ENCODE measurements around the gene FIGNL2.

FIGNL2 gene

DNA sequence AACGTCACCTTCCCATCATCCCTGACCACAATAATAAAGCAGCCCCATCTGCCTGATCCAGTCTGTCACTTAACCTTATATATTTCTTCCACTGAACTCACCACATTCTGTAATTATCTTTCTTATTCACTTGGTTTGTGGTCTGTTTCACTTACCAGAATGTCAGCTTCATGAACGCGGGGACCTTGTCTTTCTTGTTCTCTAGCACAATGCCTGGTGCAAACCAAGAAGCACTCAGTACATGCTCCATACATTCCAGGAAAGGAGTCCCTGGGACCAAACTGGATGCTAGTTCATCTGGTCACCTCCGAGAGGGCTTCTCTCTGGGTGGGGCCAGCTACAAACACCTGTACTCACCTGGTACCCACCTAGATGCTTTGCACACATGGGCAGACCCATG is 22.0 kb upstream of the FIGNL2 start:
- peak overlapping the region in 1 of 2 donors; percentile 39 for H3K27ac Mint-ChIP-seq
- peaks cover 0 to 13% of the 10 kb centered on the region in 2 donors for H3K4me1 Mint-ChIP-seq (ENCODE audit: low read depth in 2 of 2)
- no peaks in the 10 kb centered on the region for H3K36me3 Mint-ChIP-seq (ENCODE audit: insufficient read depth)
- no peak for ATAC-seq (replicated peaks)
- peak overlapping the region in 1 of 2 donors; percentile 3 for H3K4me3 Mint-ChIP-seq
- H3K27me3 Mint-ChIP-seq, result peaks cover 53 to 73% of the 10 kb centered on the region in 2 donors
- DNase-seq, result no peak
- no peaks in the 10 kb centered on the region for H3K9me3 Mint-ChIP-seq

DNA sequence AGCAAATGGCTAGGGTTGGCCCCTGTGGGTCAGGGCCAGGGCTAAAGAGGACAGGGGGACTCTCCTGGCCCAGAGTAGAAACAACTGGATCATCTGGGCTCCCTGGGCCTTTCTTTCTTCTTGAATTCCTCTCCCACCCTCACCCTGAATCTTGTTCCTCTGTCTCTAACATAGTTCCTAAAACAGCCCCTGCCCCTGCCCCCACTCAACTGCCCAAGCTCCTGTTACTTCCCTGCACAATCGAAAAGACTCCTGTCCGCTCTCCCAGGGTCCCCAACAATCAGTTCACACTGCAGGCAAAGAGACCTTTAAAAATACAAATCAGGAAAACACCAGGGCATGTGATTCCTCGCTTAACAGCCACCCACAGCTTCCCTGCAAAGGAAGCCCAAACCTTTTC is 21.4 kb upstream of the FIGNL2 start:
- no peak for ATAC-seq (replicated peaks)
- Mint-ChIP-seq H3K27me3 (peaks cover 58 to 79% of the 10 kb centered on the region in 2 donors), H3K4me1 (ENCODE audit: low read depth in 2 of 2) (peaks cover 0 to 13% of the 10 kb centered on the region in 2 donors), H3K4me3 (no peak overlapping the region), H3K36me3 (ENCODE audit: insufficient read depth) (no peaks in the 10 kb centered on the region), H3K9me3 (no peaks in the 10 kb centered on the region), H3K27ac (peak overlapping the region in 1 of 2 donors; percentile 39)
- no peak for DNase-seq

DNA sequence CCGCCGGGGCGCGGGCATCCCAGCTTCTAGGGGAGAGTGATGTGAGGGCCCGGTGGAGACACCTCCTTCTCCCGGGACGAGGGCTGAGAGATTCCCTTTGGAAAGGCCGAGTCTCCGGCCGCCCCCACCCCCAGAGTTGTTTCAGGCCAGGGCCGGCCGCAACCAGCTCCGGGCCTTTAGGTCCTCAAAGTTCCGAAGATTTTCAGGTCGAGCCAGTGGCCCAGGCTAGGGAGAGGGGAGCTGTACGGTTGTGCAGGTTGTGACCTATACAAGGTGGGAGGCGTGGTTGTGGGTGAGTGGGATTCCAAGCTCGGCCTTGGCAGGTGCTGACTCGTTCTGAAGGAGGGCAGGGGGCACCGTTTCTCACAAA is 21.0 kb upstream of the FIGNL2 start:
- DNase-seq (no peak), ATAC-seq (replicated peaks) (no peak)
- no peak overlapping the region for H3K27ac Mint-ChIP-seq
- peaks cover 63 to 83% of the 10 kb centered on the region in 2 donors for H3K27me3 Mint-ChIP-seq
- H3K9me3 Mint-ChIP-seq, result no peaks in the 10 kb centered on the region
- no peak overlapping the region for H3K4me3 Mint-ChIP-seq
- peaks cover 0 to 13% of the 10 kb centered on the region in 2 donors for H3K4me1 Mint-ChIP-seq (ENCODE audit: low read depth in 2 of 2)
- H3K36me3 Mint-ChIP-seq (ENCODE audit: insufficient read depth), result no peaks in the 10 kb centered on the region

DNA sequence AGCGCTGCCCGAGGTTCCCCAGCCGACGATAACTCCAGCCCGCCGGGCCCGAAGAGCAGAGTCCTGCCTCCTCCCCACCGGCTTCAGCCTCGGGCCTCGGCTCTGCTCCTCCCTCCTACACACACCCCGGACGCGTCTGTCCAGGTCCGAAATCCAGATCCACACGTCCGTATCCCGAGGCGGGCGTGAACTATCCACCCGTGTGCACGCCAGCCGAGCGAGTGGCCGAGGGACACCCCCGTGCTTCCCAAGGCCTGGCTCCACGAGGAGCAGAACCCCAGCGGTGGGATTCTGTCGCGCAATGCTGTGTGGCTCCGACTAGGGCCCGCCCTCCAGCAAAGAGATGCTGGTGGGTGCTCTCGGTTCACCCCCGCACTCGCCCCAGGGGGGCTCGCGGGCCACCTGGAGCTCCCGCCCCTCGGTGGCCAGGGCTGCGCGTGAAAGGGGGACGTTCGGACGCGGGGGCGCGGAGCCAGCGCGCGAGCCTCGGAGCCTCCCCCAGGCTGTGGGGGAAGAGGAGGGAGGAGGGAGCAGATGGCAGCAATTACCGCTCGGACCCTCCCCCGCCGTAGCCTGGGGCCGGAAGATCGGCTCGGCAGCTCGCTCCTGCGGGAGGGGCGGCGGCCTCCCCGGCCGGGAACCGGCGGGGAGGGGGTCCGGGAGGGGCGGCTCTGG is 20.4 kb upstream of the FIGNL2 start:
- no peak for ATAC-seq (replicated peaks)
- Mint-ChIP-seq H3K27me3 (peaks cover 65 to 87% of the 10 kb centered on the region in 2 donors), H3K4me1 (ENCODE audit: low read depth in 2 of 2) (peaks cover 0 to 13% of the 10 kb centered on the region in 2 donors)

DNA sequence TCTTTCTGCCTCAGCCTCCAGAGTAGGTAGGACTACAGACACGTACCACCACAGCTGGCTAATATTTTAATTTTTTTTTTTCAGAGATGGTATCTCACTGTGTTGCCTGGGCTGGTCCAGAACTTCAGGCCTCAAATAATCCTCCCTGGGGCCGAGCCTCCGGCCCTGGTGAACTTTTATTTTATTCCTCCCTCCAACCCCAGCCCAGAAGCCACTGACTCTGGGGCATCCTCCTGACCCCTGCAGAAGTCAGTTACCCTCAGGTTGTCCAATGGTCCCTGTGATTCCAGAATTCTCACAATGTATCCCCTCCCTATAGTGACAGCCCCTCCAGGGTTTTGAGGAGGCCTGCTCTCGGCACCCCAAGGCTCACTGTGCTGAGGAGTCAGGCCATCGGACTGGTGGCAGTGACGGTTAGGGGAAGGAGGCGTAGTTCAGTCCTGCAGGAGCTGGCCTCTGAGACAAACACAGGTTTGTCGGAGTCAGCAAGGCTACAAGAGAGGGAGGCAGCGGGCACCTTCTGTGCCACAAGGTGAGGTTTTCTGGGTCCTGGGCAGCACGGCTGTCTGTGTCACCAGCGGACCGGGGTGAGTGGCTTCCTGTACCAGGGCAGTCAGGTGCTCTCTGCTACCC is 19.4 kb upstream of the FIGNL2 start:
- Mint-ChIP-seq H3K27ac (no peak overlapping the region), H3K9me3 (no peaks in the 10 kb centered on the region), H3K27me3 (peaks cover 74 to 94% of the 10 kb centered on the region in 2 donors), H3K4me3 (peak overlapping the region; percentile 29 to 43), H3K4me1 (ENCODE audit: low read depth in 2 of 2) (peaks cover 0 to 18% of the 10 kb centered on the region in 2 donors), H3K36me3 (ENCODE audit: insufficient read depth) (no peaks in the 10 kb centered on the region)
- no peak for ATAC-seq (replicated peaks)
- no peak for DNase-seq

More for the DNA sequence above, 20.4 kb upstream of the FIGNL2 start:
- no peak for DNase-seq
- H3K27ac Mint-ChIP-seq, result no peak overlapping the region
- peak overlapping the region in 1 of 2 donors; percentile 43 for H3K4me3 Mint-ChIP-seq
- H3K36me3 Mint-ChIP-seq (ENCODE audit: insufficient read depth), result no peaks in the 10 kb centered on the region
- H3K9me3 Mint-ChIP-seq, result no peaks in the 10 kb centered on the region

DNA sequence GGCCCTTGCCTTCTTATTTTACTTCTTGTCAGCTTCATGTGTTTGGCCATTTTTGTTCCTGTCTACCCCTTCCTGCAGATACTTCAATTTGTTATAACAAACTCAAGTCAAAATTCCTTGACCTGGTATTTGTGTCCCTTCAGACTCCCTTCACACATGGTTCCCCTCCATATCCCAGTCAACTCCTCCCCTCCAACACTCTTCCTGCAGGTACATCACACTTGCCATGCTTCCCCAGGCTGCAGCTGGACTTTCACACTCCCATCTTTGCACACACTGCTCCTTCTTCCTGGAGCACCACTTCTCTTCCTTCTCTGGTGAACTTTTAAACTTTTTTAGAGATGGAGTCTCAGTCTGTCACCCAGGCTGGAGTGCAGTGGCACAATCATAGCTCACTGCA is 18.9 kb upstream of the FIGNL2 start:
- no peak overlapping the region for H3K27ac Mint-ChIP-seq

DNA sequence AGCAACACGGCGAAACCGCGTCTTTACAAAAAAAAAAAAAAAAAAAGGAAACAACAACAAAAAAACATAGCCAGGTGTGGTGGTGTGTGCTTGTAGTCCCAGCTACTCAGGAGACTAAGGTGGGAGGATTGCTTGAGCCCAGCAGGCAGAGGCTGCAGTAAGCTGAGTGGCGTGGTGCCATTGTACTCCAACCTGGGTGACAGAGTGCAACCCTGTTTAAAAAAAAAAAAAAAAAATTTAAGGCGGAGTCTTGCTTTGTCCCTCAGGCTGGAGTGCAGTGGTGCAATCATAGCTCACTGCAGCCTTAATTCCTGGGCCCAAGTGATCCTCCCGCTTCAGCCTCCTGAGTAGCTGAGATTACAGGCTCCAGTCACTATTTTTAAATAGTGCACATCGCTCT is 18.2 kb upstream of the FIGNL2 start:
- Mint-ChIP-seq H3K36me3 (ENCODE audit: insufficient read depth) (no peaks in the 10 kb centered on the region), H3K4me1 (ENCODE audit: low read depth in 2 of 2) (peaks cover 0 to 18% of the 10 kb centered on the region in 2 donors), H3K27ac (no peak overlapping the region), H3K4me3 (no peak overlapping the region), H3K27me3 (peaks cover 75 to 95% of the 10 kb centered on the region in 2 donors), H3K9me3 (no peaks in the 10 kb centered on the region)
- ATAC-seq (replicated peaks) (no peak), DNase-seq (no peak)

More for the DNA sequence above, 18.9 kb upstream of the FIGNL2 start:
- DNase-seq (no peak), ATAC-seq (replicated peaks) (no peak)
- Mint-ChIP-seq H3K4me1 (ENCODE audit: low read depth in 2 of 2) (peaks cover 0 to 18% of the 10 kb centered on the region in 2 donors), H3K36me3 (ENCODE audit: insufficient read depth) (no peaks in the 10 kb centered on the region), H3K9me3 (no peaks in the 10 kb centered on the region), H3K27me3 (peaks cover 75 to 94% of the 10 kb centered on the region in 2 donors), H3K4me3 (no peak overlapping the region)

DNA sequence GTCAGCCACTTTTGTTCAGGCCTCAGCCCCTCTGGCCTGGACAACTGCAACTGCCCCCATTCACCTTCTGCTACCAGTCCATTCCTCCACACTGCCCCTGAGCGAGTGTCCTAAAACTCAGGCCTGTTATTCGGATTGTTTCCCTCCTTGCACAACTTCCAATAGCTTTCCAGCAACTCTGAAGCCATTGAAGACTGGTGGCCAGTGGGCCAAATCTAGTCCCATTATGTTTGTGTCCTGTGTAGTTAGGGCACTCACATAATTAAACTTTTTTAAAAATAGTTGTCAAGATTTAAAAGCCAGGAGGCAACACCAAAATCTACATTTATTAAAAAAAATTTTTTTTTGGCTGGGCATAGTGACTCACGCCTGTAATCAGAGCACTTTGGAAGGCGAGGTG is 17.8 kb upstream of the FIGNL2 start:
- Mint-ChIP-seq H3K4me1 (ENCODE audit: low read depth in 2 of 2) (peaks cover 0 to 16% of the 10 kb centered on the region in 2 donors), H3K27me3 (peaks cover 75 to 95% of the 10 kb centered on the region in 2 donors), H3K36me3 (ENCODE audit: insufficient read depth) (no peaks in the 10 kb centered on the region), H3K9me3 (no peaks in the 10 kb centered on the region), H3K4me3 (no peak overlapping the region), H3K27ac (no peak overlapping the region)
- DNase-seq (no peak), ATAC-seq (replicated peaks) (no peak)

DNA sequence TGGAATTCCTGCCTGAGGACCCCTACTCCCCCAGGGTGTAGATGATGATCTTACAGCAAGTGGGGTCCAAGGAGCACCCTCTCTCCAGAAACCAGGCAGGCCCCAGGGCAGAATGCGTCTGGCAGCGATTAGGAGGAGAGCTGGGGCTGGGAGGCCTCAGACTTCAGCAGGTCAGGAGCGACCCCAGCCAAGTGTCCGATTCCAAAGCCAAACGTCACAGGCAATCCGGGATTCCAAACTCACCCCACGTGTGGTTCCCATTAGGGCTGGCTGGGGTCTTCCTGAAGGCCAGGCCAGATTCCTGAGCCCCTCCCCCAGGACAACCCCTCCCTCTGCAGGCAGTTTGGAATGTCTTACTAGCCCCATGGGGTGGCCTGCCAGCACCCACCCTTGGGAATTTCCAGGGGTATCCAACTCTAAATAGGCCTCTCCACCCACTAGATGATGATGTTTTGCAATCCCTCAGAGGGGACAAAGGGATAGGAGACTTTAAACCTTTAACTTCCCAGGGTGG is 17.3 kb upstream of the FIGNL2 start:
- DNase-seq, result no peak
- peaks cover 0 to 16% of the 10 kb centered on the region in 2 donors for H3K4me1 Mint-ChIP-seq (ENCODE audit: low read depth in 2 of 2)
- ATAC-seq (replicated peaks), result no peak
- peaks cover 76 to 95% of the 10 kb centered on the region in 2 donors for H3K27me3 Mint-ChIP-seq
- H3K36me3 Mint-ChIP-seq (ENCODE audit: insufficient read depth), result no peaks in the 10 kb centered on the region
- no peak overlapping the region for H3K27ac Mint-ChIP-seq
- H3K4me3 Mint-ChIP-seq, result no peak overlapping the region
- no peaks in the 10 kb centered on the region for H3K9me3 Mint-ChIP-seq

DNA sequence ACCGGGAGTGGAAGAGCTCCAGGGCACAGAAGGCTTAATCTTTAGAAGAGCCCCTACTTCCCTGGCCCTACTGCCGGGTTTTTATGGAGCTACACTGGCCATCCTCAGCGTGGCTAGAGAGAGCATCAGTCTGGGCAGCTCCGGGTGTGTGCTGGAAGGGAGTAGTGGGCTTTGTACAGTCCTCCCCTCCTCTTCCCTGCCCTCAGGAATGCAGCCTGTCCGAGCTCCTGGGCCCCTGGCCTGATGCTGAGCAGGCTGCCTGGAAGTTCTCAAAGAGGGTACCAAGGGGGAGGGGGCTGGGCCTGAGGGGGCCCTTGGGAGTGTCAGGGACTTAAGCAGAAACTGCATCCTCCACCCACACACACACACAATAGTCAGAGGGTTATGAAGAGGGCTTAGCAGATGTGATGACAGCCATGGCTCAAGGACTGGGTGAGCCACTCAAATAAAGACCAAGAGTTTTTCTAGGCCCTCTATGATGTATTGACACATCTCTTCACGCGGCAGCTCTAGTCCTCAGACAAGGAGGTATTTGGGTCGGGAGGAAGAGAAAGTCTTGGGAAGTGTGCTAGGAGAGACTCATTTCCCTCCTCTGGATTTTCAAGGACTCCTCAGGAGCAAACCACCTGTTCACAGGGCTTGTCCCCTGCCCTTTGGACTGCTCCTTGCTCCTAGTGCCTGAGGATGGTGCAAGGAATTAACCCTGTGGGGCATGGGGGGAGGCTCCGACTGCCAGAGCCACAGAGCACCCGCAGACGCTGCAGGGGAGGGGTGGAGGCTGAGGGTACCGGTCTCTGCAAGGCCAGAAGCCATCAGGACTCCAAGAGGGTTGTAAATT is 16.5 kb upstream of the FIGNL2 start:
- H3K4me1 Mint-ChIP-seq (ENCODE audit: low read depth in 2 of 2), result peaks cover 0 to 11% of the 10 kb centered on the region in 2 donors
- no peaks in the 10 kb centered on the region for H3K9me3 Mint-ChIP-seq
- H3K27ac Mint-ChIP-seq, result no peak overlapping the region
- H3K4me3 Mint-ChIP-seq, result peak overlapping the region in 1 of 2 donors; percentile 44
- H3K36me3 Mint-ChIP-seq (ENCODE audit: insufficient read depth), result no peaks in the 10 kb centered on the region
- DNase-seq (no peak), ATAC-seq (replicated peaks) (no peak)
- peaks cover 74 to 95% of the 10 kb centered on the region in 2 donors for H3K27me3 Mint-ChIP-seq

DNA sequence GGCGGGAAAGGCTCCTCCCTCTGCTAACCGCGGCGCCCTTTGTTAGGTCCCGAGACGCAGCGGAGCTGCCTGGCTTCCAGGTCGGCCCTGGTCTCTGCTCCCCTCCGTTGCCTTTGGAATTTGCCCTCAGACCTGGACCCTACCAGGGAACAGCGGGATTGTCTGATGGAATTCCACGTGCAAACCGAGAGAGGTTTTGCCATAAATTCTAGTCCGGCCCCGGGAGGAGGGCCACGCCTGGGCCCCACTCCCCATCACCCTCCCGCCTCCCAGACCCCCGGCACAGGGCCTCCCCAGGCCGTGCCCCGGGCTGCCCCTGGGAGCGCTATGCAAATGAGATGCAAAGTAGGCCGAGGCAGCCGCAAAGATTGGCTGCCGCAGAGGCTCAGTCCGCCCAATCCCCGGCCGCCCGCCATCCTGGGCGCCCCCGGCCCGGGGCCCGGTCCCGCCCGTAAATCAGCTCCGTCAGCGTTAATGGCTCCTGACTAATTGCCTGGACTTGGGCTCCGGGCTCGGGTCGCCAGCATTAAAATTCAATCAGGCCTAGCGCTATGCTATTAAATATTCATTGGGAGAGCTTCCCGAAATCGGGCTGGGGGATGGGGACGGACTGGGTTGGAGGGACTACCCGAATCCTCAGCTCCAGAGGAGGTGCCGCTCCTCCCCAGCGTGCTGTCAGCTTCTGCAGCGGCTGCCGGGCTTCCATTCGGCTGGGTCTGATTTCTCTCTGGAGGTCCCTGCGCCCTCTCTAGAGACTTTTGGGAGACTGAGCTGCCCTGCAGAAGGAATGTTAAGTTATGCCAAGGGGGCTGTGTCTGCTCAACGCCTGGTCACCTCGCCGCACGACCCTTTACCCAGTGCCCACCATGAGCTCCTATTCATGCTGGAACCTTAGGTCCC is 15.7 kb upstream of the FIGNL2 start:
- H3K36me3 Mint-ChIP-seq (ENCODE audit: insufficient read depth), result no peaks in the 10 kb centered on the region
- no peak overlapping the region for H3K27ac Mint-ChIP-seq
- DNase-seq (no peak), ATAC-seq (replicated peaks) (peak; percentile 51)
- H3K9me3 Mint-ChIP-seq, result no peaks in the 10 kb centered on the region
- peak overlapping the region; percentile 27 to 52 for H3K4me3 Mint-ChIP-seq
- H3K27me3 Mint-ChIP-seq, result peaks cover 75 to 95% of the 10 kb centered on the region in 2 donors
- H3K4me1 Mint-ChIP-seq (ENCODE audit: low read depth in 2 of 2), result peaks cover 0 to 10% of the 10 kb centered on the region in 2 donors

DNA sequence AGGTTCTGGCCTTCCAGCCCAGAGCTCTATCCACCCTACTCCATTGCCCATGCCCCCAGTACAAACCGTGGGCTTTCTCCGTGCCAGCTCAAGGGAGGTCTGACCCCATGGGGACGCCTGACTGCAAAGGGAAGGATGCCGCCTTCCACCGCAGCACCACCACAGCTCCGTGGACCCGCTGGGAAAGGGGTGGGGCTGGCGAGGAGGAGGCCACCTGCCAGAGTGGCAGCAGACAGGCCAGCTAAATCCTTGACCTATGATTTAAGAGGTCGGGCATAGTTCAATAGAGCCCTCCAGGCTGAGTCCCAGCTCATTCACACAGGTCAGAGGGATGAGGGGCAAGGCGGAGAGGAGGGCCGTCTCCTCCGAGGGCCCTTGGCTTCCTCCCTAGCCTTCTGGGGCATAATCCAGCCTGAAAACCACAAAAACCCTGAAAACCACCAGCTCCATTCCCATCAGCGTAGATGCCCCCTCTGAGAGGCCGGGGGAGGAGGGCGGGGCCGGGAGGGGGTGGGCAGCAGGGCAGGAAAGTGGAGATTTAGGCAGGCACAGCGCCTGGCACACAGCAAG is 14.9 kb upstream of the FIGNL2 start:
- no peak for ATAC-seq (replicated peaks)
- DNase-seq, result no peak
- H3K36me3 Mint-ChIP-seq (ENCODE audit: insufficient read depth), result no peaks in the 10 kb centered on the region
- H3K4me3 Mint-ChIP-seq, result peak overlapping the region; percentile 18 to 52
- peaks cover 69 to 88% of the 10 kb centered on the region in 2 donors for H3K27me3 Mint-ChIP-seq
- peaks cover 0 to 6% of the 10 kb centered on the region in 2 donors for H3K4me1 Mint-ChIP-seq (ENCODE audit: low read depth in 2 of 2)
- no peaks in the 10 kb centered on the region for H3K9me3 Mint-ChIP-seq
- no peak overlapping the region for H3K27ac Mint-ChIP-seq
